ENCODE data around the gene MAP4K3. TPM values are rescaled to one million over a fixed set of nuclear protein-coding genes. Genes with fewer than 3 reads are reported as not detected.

The MAP4K3 gene
- total RNA-seq, 6 donors from 2014 or later: 29.8 to 83.6 (median 51.1) TPM

GRCh38 chr2:39466311-39466710, 29.2 kb upstream of the MAP4K3 start:
- ATAC-seq (ENCODE audit: low FRiP score in 2 of 2): no peak
- 95 to 96% methylated on average over 6 of the region's 6 CpGs for WGBS, 2 donors
- no peak overlapping the region for H3K4me3 ChIP-seq
- peaks cover 14 to 25% (median 21%) of the 10 kb centered on the region in 4 donors for H3K4me1 ChIP-seq
- H3K9me3 ChIP-seq: no peaks in the 10 kb centered on the region
- no peaks in the 10 kb centered on the region for H3K36me3 ChIP-seq
- H3K27ac ChIP-seq: no peak overlapping the region
- no peak for DNase-seq
- H3K27me3 ChIP-seq: no peaks in the 10 kb centered on the region
- no peak for TF ChIP-seq CTCF (IDR thresholded peaks at IDR 0.05)
- TF ChIP-seq POLR2AphosphoS5 (IDR thresholded peaks at IDR 0.05): no peak
- no peak for TF ChIP-seq EP300 (IDR thresholded peaks at IDR 0.05)
- TF ChIP-seq POLR2A (IDR thresholded peaks at IDR 0.05): no peak

- no peak for DNase-seq
- Histone ChIP-seq H3K4me1 (peaks cover 12 to 23% (median 17%) of the 10 kb centered on the region in 4 donors), H3K9me3 (no peaks in the 10 kb centered on the region), H3K36me3 (no peaks in the 10 kb centered on the region), H3K4me3 (no peak overlapping the region), H3K27ac (peak overlapping the region in 1 of 4 donors; percentile 2), H3K27me3 (no peaks in the 10 kb centered on the region)
- ATAC-seq (ENCODE audit: low FRiP score in 2 of 2): no peak
- TF ChIP-seq POLR2A (IDR thresholded peaks at IDR 0.05) (no peak), CTCF (IDR thresholded peaks at IDR 0.05) (no peak), EP300 (IDR thresholded peaks at IDR 0.05) (no peak), POLR2AphosphoS5 (IDR thresholded peaks at IDR 0.05) (no peak)
- 58 to 67% methylated on average over 1 of the region's 1 CpG for WGBS, 2 donors
These were observed 27.8 kb upstream of the MAP4K3 start for GRCh38 chr2:39464864-39465263.

GRCh38 chr2:39455826-39456225, 18.7 kb upstream of the MAP4K3 start:
- TF ChIP-seq CTCF (IDR thresholded peaks at IDR 0.05) (no peak), EP300 (IDR thresholded peaks at IDR 0.05) (no peak), POLR2AphosphoS5 (IDR thresholded peaks at IDR 0.05) (no peak)
- DNase-seq (no peak), ATAC-seq (ENCODE audit: low FRiP score in 2 of 2) (no peak)
- Histone ChIP-seq H3K27ac (no peak overlapping the region), H3K4me1 (no peaks in the 10 kb centered on the region), H3K27me3 (no peaks in the 10 kb centered on the region), H3K36me3 (peaks cover 0 to 15% (median 0%) of the 10 kb centered on the region in 4 donors), H3K9me3 (no peaks in the 10 kb centered on the region), H3K4me3 (no peak overlapping the region)
- WGBS, 2 donors: 98 to 99% methylated on average over 2 of the region's 2 CpGs

- TF ChIP-seq EP300 (IDR thresholded peaks at IDR 0.05) (no peak), CTCF (IDR thresholded peaks at IDR 0.05) (no peak), POLR2A (IDR thresholded peaks at IDR 0.05) (no peak), POLR2AphosphoS5 (IDR thresholded peaks at IDR 0.05) (no peak)
- DNase-seq (no peak), ATAC-seq (ENCODE audit: low FRiP score in 2 of 2) (no peak)
- WGBS, 2 donors: 97% methylated on average over 5 of the region's 5 CpGs
- no peak overlapping the region for H3K4me3 ChIP-seq
- H3K27me3 ChIP-seq: no peaks in the 10 kb centered on the region
- H3K36me3 ChIP-seq: peaks cover 0 to 15% (median 0%) of the 10 kb centered on the region in 4 donors
- H3K9me3 ChIP-seq: no peaks in the 10 kb centered on the region
- H3K4me1 ChIP-seq: no peaks in the 10 kb centered on the region
- H3K27ac ChIP-seq: no peak overlapping the region
These were observed 15.3 kb upstream of the MAP4K3 start for GRCh38 chr2:39452396-39452795.

GRCh38 chr2:39451954-39452353, 14.9 kb upstream of the MAP4K3 start:
- DNase-seq (no peak), ATAC-seq (ENCODE audit: low FRiP score in 2 of 2) (no peak)
- Histone ChIP-seq H3K9me3 (no peaks in the 10 kb centered on the region), H3K4me1 (no peaks in the 10 kb centered on the region), H3K27ac (no peak overlapping the region), H3K4me3 (no peak overlapping the region), H3K27me3 (no peaks in the 10 kb centered on the region), H3K36me3 (peaks cover 0 to 15% (median 0%) of the 10 kb centered on the region in 4 donors)
- TF ChIP-seq CTCF (IDR thresholded peaks at IDR 0.05) (no peak), POLR2AphosphoS5 (IDR thresholded peaks at IDR 0.05) (no peak), POLR2A (IDR thresholded peaks at IDR 0.05) (no peak), EP300 (IDR thresholded peaks at IDR 0.05) (no peak)

All from upper lobe of left lung (tissue), 6 donors.